GM18505 (cell line): ENCODE data around the gene NR2E3.

ENCODE experiments used
- ATAC-seq: cut with Tn5 transposase; IDR thresholded peaks from one replicate; pipeline ENCODE4 v1.9.1; 2021; ENCODE audit not compliant: unreplicated experiment
- POLR2A ChIP-seq: IDR thresholded peaks from 4 replicates; pipeline ENCODE4 v1.6.1; 2011; ENCODE audit warnings: borderline replicate concordance; ENCODE audit not compliant: insufficient read depth, insufficient read length; ENCODE audit errors: extremely low read depth

NR2E3 gene

DNA sequence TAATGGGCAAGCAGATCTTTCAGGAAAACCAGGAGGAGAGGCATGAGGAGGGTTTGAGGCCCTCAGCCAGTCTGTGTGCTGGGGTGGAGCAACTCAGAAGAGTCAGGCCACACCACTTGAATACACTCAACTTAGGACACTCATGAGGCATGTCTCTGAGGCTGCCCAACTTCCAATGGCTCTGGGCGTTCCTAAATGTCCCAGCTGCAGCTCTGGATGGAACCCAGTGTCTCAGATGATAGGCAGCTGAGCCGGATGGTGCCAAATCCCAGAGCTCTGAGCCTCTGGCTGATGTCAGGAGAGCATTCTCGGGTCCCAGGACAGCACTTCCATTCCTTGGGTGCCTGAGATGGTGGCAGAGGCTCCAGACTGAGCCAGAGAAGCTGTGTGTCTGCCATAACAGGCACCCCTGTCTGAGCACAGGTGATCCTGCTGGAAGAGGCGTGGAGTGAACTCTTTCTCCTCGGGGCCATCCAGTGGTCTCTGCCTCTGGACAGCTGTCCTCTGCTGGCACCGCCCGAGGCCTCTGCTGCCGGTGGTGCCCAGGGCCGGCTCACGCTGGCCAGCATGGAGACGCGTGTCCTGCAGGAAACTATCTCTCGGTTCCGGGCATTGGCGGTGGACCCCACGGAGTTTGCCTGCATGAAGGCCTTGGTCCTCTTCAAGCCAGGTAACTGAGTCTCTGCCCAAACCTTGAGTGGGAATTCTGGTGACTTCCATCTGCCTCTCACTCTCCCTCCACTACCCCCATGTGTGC lies 2.8 kb downstream of the NR2E3 start:
- TF ChIP-seq POLR2A, result no peak
- no peak for ATAC-seq

DNA sequence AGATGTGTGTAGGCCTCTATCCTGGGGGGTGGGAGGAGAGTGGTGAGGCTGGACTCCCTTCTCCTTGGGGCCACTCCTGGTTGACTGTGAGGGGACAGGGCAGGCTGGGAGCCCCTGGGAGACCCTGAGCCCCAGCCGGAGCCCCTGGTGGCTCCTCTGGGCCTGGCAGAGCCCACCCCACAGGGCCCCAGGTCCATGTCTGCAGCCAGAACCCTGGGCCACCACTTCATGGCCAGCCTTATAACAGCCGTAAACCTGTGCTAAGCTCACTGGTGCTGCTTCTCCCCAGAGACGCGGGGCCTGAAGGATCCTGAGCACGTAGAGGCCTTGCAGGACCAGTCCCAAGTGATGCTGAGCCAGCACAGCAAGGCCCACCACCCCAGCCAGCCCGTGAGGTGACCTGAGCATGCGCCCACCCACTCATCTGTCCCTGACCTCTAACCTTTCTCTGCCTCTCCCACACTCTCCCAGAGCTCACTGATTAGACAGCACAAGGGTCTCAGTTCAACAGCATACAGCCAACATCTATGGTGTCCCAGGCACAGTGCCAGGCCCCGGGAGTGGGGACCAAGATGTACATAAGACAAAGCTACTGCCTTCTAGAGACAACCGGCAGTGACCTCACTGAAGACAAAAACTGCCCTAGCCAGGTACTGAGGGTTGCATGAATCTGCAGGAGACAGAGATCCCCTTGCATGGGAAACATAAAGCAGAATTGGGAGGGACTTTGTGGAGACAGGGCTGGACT lies 3.5 kb downstream of the NR2E3 start:
- no peak for ATAC-seq
- no peak for TF ChIP-seq POLR2A

- no peak for ATAC-seq
Measured at GRCh38 chr15:71815301-71815700, 4.9 kb downstream of the NR2E3 start.

DNA sequence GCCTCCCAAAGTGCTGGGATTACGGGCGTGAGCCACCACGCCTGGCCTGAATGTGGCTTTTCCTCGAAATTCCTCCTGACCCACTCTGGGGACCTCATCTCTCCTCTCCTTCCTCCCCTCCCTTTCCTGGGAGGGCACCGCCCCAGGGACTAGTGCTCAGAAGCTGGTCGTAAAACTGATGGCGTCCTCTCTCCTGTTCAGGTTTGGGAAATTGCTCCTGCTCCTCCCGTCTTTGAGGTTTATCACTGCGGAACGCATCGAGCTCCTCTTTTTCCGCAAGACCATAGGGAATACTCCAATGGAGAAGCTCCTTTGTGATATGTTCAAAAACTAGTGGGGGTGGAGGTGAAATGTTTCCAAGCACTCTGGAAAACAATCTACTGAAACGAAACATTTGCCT lies 7.0 kb downstream of the NR2E3 start:
- ATAC-seq, result no peak
- TF ChIP-seq POLR2A, result no peak

More at GRCh38 chr15:71815301-71815700, 4.9 kb downstream of the NR2E3 start:
- TF ChIP-seq POLR2A, result no peak

DNA sequence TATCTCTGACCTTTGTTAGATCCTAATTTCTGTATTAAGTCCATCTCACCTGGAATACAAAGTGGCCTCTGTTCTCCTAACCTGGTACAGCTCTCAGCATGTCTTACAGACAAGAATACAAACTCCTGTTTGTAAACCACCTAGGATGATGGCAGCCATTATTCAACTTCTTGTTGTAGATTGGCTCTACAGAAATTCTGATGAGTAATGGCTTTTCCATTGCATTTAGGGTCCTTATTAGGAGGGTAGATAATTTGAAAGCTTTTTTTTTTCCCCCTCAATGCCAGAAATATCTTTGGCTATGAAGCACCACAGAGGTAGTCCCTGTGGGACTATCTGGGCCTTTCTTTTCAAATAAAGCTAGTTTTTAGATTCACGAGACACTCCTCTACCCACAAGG lies 9.8 kb downstream of the NR2E3 start:
- ATAC-seq, result no peak
- no peak for TF ChIP-seq POLR2A

DNA sequence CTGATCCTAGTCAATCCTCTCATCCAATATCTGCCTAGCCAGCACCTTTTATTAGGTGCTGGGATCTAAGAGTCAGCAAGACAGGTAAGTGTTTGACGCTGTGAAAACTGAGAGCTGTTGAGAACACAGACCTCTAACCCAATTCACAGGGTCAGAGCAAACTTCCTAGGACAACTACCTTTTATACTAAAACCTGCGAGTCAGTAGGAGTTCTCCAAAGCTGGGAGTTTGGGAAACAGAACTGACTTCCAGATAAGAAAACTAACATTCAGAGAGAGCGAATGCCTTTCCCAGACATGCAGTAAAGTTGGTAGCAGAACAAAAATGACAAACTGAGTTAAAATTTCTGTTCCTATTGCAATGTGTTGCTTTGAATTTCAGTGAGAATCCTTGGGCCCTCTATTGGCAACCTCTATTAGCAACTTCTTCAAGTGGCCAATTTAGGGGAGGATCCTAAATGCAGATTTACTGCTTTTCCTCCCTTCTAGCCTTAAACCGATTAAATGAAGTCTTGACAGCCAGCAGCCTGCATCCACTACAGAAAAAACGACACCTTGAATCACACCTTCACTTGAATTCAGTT lies 11.3 kb downstream of the NR2E3 start:
- ATAC-seq, result no peak
- TF ChIP-seq POLR2A, result no peak

- ATAC-seq, result no peak
- no peak for TF ChIP-seq POLR2A
Measured at GRCh38 chr15:71822890-71823630, 12.7 kb downstream of the NR2E3 start.

DNA sequence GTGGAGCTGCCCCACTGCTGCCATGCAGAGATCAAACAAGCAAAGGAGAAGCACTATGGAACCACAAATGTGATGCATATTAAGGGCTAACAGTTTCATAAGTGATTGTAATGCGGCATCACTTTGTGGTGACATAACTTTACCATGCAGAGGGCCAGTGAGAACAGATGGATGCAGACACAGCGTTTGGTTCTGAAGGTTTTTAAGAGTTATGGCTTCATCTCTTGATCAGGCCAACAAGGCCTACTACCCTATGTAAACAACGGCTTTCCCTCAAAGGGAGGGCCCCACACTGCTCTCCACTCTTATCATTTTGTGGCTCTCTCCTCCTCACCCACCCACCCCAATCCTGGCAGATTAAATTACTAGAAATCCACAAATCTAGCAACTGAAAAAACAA lies 13.4 kb downstream of the NR2E3 start:
- TF ChIP-seq POLR2A, result no peak
- ATAC-seq, result no peak

DNA sequence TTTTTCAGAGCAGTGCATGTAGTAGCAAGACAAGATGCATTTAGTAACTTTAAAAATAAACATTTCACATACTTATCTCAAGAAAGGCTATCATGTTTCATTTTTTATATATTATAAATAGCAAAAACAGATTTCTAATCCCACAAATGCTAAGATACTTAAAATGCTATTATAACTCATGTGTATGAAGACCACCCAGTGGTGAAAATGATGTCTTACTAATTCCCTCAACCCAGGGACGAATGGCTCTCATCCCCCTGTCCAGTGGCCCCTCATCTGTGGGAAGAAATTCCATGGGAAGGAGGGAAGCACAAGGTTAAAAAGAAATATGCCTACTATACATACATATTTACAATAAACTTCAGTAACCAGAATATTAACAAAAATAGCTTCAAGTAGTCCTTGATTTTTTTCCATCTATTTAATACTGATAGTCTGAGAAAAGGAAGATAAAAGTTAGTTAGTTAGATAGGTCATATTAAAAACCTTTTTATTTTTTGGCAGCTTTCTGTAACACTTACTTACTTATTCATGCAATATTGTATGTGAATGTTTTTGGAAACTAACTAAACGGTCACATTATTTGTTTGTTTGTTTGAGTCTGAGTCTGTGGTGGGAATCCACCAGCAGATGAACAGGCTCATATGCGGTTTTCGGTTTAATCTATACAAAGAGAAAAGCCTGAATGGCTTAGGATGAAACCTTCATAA lies 14.8 kb downstream of the NR2E3 start:
- no peak for ATAC-seq
- no peak for TF ChIP-seq POLR2A

GRCh38 chr15:71826196-71826595 lies 15.8 kb downstream of the NR2E3 start:
- TF ChIP-seq POLR2A, result no peak

DNA sequence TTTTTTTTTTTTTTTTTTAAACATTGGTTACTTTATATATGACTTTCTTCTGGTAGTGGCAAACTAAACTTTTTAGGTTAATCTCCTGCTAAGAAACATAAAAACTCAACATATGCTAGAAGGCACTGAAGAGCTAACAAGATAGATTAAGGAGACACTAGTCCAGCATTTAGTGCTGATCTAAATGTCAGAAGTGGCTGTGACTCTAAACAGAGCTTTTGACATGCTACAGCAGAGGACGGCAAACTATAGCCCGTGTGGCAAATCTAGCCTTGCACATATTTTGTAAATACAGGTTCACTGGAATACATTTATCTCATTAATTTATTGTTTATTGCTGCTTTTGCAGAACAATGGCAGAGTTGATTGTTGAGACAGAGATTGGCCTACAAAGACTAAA lies 20.6 kb downstream of the NR2E3 start:
- no peak for TF ChIP-seq POLR2A
- no peak for ATAC-seq

More at GRCh38 chr15:71826196-71826595, 15.8 kb downstream of the NR2E3 start:
- no peak for ATAC-seq

- no peak for ATAC-seq
- TF ChIP-seq POLR2A, result no peak
Measured at GRCh38 chr15:71841563-71841962, 31.2 kb downstream of the NR2E3 start.

- ATAC-seq, result no peak
Measured at GRCh38 chr15:71844916-71845315, 34.6 kb downstream of the NR2E3 start.

More at GRCh38 chr15:71844916-71845315, 34.6 kb downstream of the NR2E3 start:
- no peak for TF ChIP-seq POLR2A
